Measurements from ENCODE around the gene EHD2.

DNA sequence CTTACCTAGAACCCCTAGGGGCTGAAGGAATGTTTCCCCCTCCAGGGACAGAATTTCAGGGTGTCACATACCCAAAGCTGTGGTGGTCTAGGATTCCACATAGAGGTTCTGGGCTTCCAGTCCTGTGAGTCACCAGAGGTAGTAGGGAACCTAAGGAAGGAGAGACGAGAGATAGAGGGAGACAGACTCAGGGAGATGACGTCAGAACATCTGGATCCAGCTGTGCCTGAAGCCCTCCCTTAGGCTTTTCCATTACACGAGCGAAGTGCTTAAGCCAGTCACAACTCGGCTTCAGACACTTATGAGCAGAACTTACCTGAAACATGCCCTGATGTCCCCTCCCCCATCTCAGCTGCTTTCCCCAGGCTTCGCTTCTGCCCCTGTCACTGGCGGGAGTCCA is 53.4 kb downstream of the EHD2 start:
- TF ChIP-seq, protein P1, sequence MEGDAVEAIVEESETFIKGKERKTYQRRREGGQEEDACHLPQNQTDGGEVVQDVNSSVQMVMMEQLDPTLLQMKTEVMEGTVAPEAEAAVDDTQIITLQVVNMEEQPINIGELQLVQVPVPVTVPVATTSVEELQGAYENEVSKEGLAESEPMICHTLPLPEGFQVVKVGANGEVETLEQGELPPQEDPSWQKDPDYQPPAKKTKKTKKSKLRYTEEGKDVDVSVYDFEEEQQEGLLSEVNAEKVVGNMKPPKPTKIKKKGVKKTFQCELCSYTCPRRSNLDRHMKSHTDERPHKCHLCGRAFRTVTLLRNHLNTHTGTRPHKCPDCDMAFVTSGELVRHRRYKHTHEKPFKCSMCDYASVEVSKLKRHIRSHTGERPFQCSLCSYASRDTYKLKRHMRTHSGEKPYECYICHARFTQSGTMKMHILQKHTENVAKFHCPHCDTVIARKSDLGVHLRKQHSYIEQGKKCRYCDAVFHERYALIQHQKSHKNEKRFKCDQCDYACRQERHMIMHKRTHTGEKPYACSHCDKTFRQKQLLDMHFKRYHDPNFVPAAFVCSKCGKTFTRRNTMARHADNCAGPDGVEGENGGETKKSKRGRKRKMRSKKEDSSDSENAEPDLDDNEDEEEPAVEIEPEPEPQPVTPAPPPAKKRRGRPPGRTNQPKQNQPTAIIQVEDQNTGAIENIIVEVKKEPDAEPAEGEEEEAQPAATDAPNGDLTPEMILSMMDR (conservative IDR thresholded peaks at IDR 0.05; ENCODE audit: low read depth, low read length): no peak
- no peak for TF ChIP-seq EZH2phosphoT487 (IDR thresholded peaks at IDR 0.05; ENCODE audit: borderline replicate concordance, low read length)
- no peak for TF ChIP-seq EZH2 (IDR thresholded peaks at IDR 0.05; ENCODE audit: low read length, unreplicated experiment)
